GM12878 (cell line): ENCODE measurements around the gene MROH8. TPM values are rescaled to one million over a fixed set of nuclear protein-coding genes. Genes with fewer than 3 reads are reported as not detected.
"Not testable (repeated sequence)": the region's sequence is repeated elsewhere in the genome, so short reads cannot be mapped to it uniquely, and the experiment has no call there.

ENCODE experiments used
- ATAC-seq: fragments of 200-7000 bp; cut with Tn5 transposase; 3 replicates; pipeline ENCODE4 v1.9.1; 2020; ENCODE audit warnings: mild to moderate bottlenecking, moderate library complexity
- BruUV-seq: library from RNA; stranded (reverse); fragments of 400-500 nt; replicated peaks from 2 replicates; lab custom pipeline; 2021; lab: Mats Ljungman, UMichigan
- CTCF ChIA-PET: fragments of 300-600 bp; sonication (Branson Sonifier 250); formaldehyde crosslinking; extraction: SDS; loops from one replicate; lab custom pipeline; 2021; ENCODE audit warnings: inconsistent platforms; lab: Yijun Ruan, JAX
- POLR2A ChIA-PET: fragments of 350-600 bp; formaldehyde crosslinking; extraction: SDS; loops from one replicate; lab custom pipeline; 2021; ENCODE audit warnings: inconsistent platforms; lab: Charles Lee
- RAD21 ChIA-PET: fragments of 300-600 bp; sonication (Branson Sonifier 250); formaldehyde crosslinking; loops from one replicate; lab custom pipeline; 2023; ENCODE audit warnings: antibody characterized with exemption; ENCODE audit not compliant: unreplicated experiment; lab: Charles Lee
- SMC1A ChIA-PET: fragments of 300-600 bp; sonication (Branson Sonifier 250); formaldehyde crosslinking; loops from one replicate; lab custom pipeline; 2023; ENCODE audit not compliant: unreplicated experiment, uncharacterized antibody; lab: Charles Lee
- DNase-seq: peaks from one replicate; pipeline ENCODE4 v3.0.0-alpha.2; 2011; ENCODE audit warnings: low read depth, low spot score
- FAIRE-seq: peaks from 3 replicates; lab custom pipeline; 2011; peaks lifted over from hg19 to GRCh38; lab: Jason Lieb, UNC
- H2AFZ ChIP-seq: 2 replicates; pipeline ENCODE4 v1.6.0; 2011; ENCODE audit warnings: low read depth, low read length, control low read depth; ENCODE audit not compliant: control insufficient read depth
- H3K27ac ChIP-seq: 2 replicates; pipeline ENCODE4 v1.5.1; 2011; ENCODE audit warnings: control low read depth; ENCODE audit not compliant: control insufficient read depth, insufficient read depth
- H3K27me3 ChIP-seq, 2 experiments: replicated peaks in 1 of 2; 2 replicates each; pipeline versions ENCODE4 v1.6.0 to v1.6.1; 2011; ENCODE audit warnings: low read length in 1 of 2; ENCODE audit not compliant: control insufficient read depth in 2 of 2, insufficient read depth in 2 of 2
- H3K36me3 ChIP-seq, 2 experiments: 2 replicates each; pipeline ENCODE4 v1.5.1; 2011; ENCODE audit warnings: low read length in 1 of 2; ENCODE audit not compliant: control insufficient read depth in 2 of 2, insufficient read depth in 2 of 2
- H3K4me1 ChIP-seq: 2 replicates; pipeline ENCODE4 v1.6.1; 2011; ENCODE audit warnings: mild to moderate bottlenecking, low read length, moderate library complexity, mixed read lengths; ENCODE audit not compliant: control insufficient read depth, insufficient read depth
- H3K4me2 ChIP-seq: 2 replicates; pipeline ENCODE4 v1.6.0; 2011; ENCODE audit warnings: control low read depth; ENCODE audit not compliant: control insufficient read depth, insufficient read depth
- H3K4me3 ChIP-seq: fragments of 200-600 bp; sonication (generic); 2 replicates; pipeline ENCODE4 v1.5.1; 2016
- H3K79me2 ChIP-seq: 2 replicates; pipeline ENCODE4 v1.6.0; 2011; ENCODE audit warnings: low read length; ENCODE audit not compliant: control insufficient read depth, insufficient read depth
- H3K9ac ChIP-seq: 2 replicates; pipeline ENCODE4 v1.8.0; 2011; ENCODE audit warnings: low read length, control low read depth, mixed read lengths; ENCODE audit not compliant: control insufficient read depth, insufficient read depth
- H3K9me3 ChIP-seq: replicated peaks from 3 replicates; pipeline ENCODE4 v1.5.1; 2011; ENCODE audit warnings: mild to moderate bottlenecking, low read length; ENCODE audit not compliant: control insufficient read depth, insufficient read depth
- H4K20me1 ChIP-seq: 2 replicates; pipeline ENCODE4 v1.6.0; 2011; ENCODE audit not compliant: control insufficient read depth, insufficient read depth
- ATF2 ChIP-seq: IDR thresholded peaks from 2 replicates; pipeline ENCODE4 v1.6.1; 2012; ENCODE audit warnings: low read length, inconsistent platforms
- EGR1 ChIP-seq, 2 experiments: IDR thresholded peaks; 1 replicate in 1 of 2; 2 replicates in 1 of 2; pipeline ENCODE4 v1.6.1; 2011 to 2012; ENCODE audit warnings: low read depth in 2 of 2, low read length in 2 of 2, borderline replicate concordance in 1 of 2, mild to moderate bottlenecking in 1 of 2, moderate library complexity in 1 of 2
- IRF5 ChIP-seq: fragments of 450-650 bp; IDR thresholded peaks from 2 replicates; pipeline ENCODE4 v1.6.1; 2017; ENCODE audit warnings: borderline replicate concordance
- MLLT1 ChIP-seq: fragments of 450-650 bp; IDR thresholded peaks from 2 replicates; pipeline ENCODE4 v1.6.1; 2016; ENCODE audit warnings: mild to moderate bottlenecking
- SUPT20H ChIP-seq: IDR thresholded peaks from 2 replicates; pipeline ENCODE4 v1.6.1; 2011; ENCODE audit warnings: low read depth, mild to moderate bottlenecking, low read length, moderate library complexity, borderline replicate concordance; ENCODE audit not compliant: control insufficient read depth
- WGBS: methylation state at CpG from one replicate; pipeline ENCODE4 v1.1.6; 2016; ENCODE audit warnings: low lambda C conversion rate; ENCODE audit not compliant: insufficient replicate concordance, insufficient coverage; ENCODE audit errors: missing lambda C conversion rate; 5-methylcytosine and 5-hydroxymethylcytosine counted together
- in situ Hi-C: fragments of 300-500 bp; cut with MboI; formaldehyde crosslinking; loops from 9 replicates; pipeline ENCODE4 v1.14.3; 2018; ENCODE audit warnings: mixed read lengths
- intact Hi-C: fragments of 100-400 bp; cut with micrococcal nuclease; formaldehyde crosslinking; loops from one replicate; pipeline ENCODE4 v1.14.2; 2022; ENCODE audit not compliant: unreplicated experiment
- polyA plus RNA-seq, 11 experiments: library from polyadenylated mRNA; depleted of rRNA in 4 of 11; unstranded in 6 of 11; stranded (reverse) in 5 of 11; fragments of >200 nt; fragmentation: Nextera tagmentation in 4 of 11; fragmentation: Illumina TruSeq in 1 of 11; extraction: Ambion mirVana in 4 of 11; extraction: Trizol in 1 of 11; gene quantifications; 1 replicate in 1 of 11; 2 replicates in 10 of 11; pipeline versions ENCODE4 v1.2.1 to v1.2.3, GENCODE V29; 2011 to 2016; ENCODE audit warnings: inconsistent platforms in 2 of 11, missing spikeins in 2 of 11, low read depth in 1 of 11
- total RNA-seq, 4 experiments: library from RNA; depleted of rRNA in 3 of 4; stranded (reverse); fragments of >200 nt in 3 of 4; fragmentation: Illumina TruSeq in 1 of 4; extraction: Trizol in 1 of 4; gene quantifications; 2 replicates each; pipeline versions ENCODE4 v1.2.1 to v1.2.3, GENCODE V29; 2013 to 2021

The MROH8 gene
- total and polyA plus RNA-seq, 10 of the 15 experiments (the other 5 are each of a cell fraction or from before 2014, with no cell fraction given): 0.16 to 2.8 (median 1.8) TPM

GRCh38 chr20:37128803-37129202 lies 50.5 kb downstream of the MROH8 start (continued):
- TF ChIP-seq IRF5 (no peak), MLLT1 (no peak), SUPT20H (no peak), ATF2 (no peak), EGR1 (IDR thresholded peaks at IDR 0.05; ENCODE audit: borderline replicate concordance in 1 of 2, low read depth in 2 of 2, low read length in 2 of 2) (no peak)

GRCh38 chr20:37126290-37126689 lies 53.1 kb downstream of the MROH8 start:
- in situ Hi-C loops: not testable (repeated sequence)

More at GRCh38 chr20:37126290-37126689, 53.1 kb downstream of the MROH8 start:
- DNase-seq, H3K79me2 ChIP-seq, H3K4me2 ChIP-seq, RAD21 ChIA-PET, H3K27me3 ChIP-seq, POLR2A ChIA-PET, H3K36me3 ChIP-seq, intact Hi-C loops, ATAC-seq, H2AFZ ChIP-seq, BruUV-seq, H3K4me1 ChIP-seq, H3K27ac ChIP-seq, CTCF ChIA-PET, H3K9me3 ChIP-seq, FAIRE-seq, H3K4me3 ChIP-seq, H3K9ac ChIP-seq, SMC1A ChIA-PET, H4K20me1 ChIP-seq: not testable (repeated sequence)
- 85% methylated on average over 5 of the region's 30 CpGs for WGBS
